H1 (cell line): ENCODE measurements around the gene HNRNPA1.

Experiments
- EZH2 ChIP-seq: fragments of 200-600 bp; sonication (generic); IDR thresholded peaks from 2 replicates; pipeline ENCODE4 v1.7.1; 2012; ENCODE audit warnings: low read depth, mild to moderate bottlenecking, moderate library complexity, low read length, inconsistent platforms; ENCODE audit not compliant: severe bottlenecking
- POLR2A ChIP-seq, 2 experiments: IDR thresholded peaks; 1 replicate in 1 of 2; 2 replicates in 1 of 2; pipeline ENCODE4 v1.6.1; 2011; ENCODE audit warnings: low read depth in 2 of 2, low read length in 2 of 2, mild to moderate bottlenecking in 2 of 2; ENCODE audit errors: control extremely low read depth in 1 of 2
- RAD21 ChIP-seq, 2 experiments: IDR thresholded peaks in 1 of 2; conservative IDR thresholded peaks in 1 of 2; 2 replicates each; pipeline ENCODE4 v1.6.1; 2011; ENCODE audit warnings: low read depth in 2 of 2, low read length in 2 of 2, improper control_type of control experiment in 1 of 2, inconsistent platforms in 1 of 2, mild to moderate bottlenecking in 1 of 2, moderate library complexity in 1 of 2
- RBBP5 ChIP-seq: IDR thresholded peaks from 2 replicates; pipeline ENCODE4 v1.7.1; 2012; ENCODE audit warnings: low read depth, mild to moderate bottlenecking, inconsistent platforms, low read length, moderate library complexity, borderline replicate concordance
- RFX5 ChIP-seq: IDR thresholded peaks from 2 replicates; pipeline ENCODE4 v1.6.1; 2011; ENCODE audit warnings: low read depth, low read length, improper control_type of control experiment, borderline replicate concordance
- SRF ChIP-seq: IDR thresholded peaks from 2 replicates; pipeline ENCODE4 v1.6.1; 2011; ENCODE audit warnings: mild to moderate bottlenecking, low read depth, low read length, moderate library complexity
- TAF1 ChIP-seq: IDR thresholded peaks from 2 replicates; pipeline ENCODE4 v1.6.1; 2011; ENCODE audit warnings: mild to moderate bottlenecking, low read depth, low read length
- TF ChIP-seq, protein P1 (sequence below), 3 experiments: IDR thresholded peaks; 1 replicate in 2 of 3; 2 replicates in 1 of 3; pipeline versions ENCODE4 v1.5.1 to v1.6.1; 2011; ENCODE audit warnings: low read length in 3 of 3, mild to moderate bottlenecking in 3 of 3, inconsistent platforms in 2 of 3, low read depth in 1 of 3, moderate library complexity in 1 of 3; ENCODE audit not compliant: insufficient read depth in 1 of 3; ENCODE audit errors: control extremely low read depth in 1 of 3

- TF ChIP-seq RBBP5 (no peak), SRF (no peak), TAF1 (no peak), RAD21 (IDR thresholded peaks at IDR 0.05 in 1 of 2, conservative IDR thresholded peaks at IDR 0.05 in 1 of 2; ENCODE audit: low read depth in 2 of 2, low read length in 2 of 2) (no peak), RFX5 (no peak), EZH2 (no peak), POLR2A (IDR thresholded peaks at IDR 0.05; ENCODE audit: control extremely low read depth in 1 of 2, low read depth in 2 of 2, low read length in 2 of 2) (no peak)
- TF ChIP-seq, protein P1, sequence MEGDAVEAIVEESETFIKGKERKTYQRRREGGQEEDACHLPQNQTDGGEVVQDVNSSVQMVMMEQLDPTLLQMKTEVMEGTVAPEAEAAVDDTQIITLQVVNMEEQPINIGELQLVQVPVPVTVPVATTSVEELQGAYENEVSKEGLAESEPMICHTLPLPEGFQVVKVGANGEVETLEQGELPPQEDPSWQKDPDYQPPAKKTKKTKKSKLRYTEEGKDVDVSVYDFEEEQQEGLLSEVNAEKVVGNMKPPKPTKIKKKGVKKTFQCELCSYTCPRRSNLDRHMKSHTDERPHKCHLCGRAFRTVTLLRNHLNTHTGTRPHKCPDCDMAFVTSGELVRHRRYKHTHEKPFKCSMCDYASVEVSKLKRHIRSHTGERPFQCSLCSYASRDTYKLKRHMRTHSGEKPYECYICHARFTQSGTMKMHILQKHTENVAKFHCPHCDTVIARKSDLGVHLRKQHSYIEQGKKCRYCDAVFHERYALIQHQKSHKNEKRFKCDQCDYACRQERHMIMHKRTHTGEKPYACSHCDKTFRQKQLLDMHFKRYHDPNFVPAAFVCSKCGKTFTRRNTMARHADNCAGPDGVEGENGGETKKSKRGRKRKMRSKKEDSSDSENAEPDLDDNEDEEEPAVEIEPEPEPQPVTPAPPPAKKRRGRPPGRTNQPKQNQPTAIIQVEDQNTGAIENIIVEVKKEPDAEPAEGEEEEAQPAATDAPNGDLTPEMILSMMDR (IDR thresholded peaks at IDR 0.05; ENCODE audit: control extremely low read depth in 1 of 3, insufficient read depth in 1 of 3, low read depth in 1 of 3, low read length in 3 of 3) = no peak
These were observed 31.0 kb upstream of the HNRNPA1 start for GRCh38 chr12:54249489-54249888.
